ENCODE measurements around the gene LAMTOR2. TPM values are rescaled to one million over a fixed set of nuclear protein-coding genes. Genes with fewer than 3 reads are reported as not detected.

LAMTOR2 gene
- total and polyA plus RNA-seq, 2 of the 8 experiments (the other 6 are each of a cell fraction or from before 2014, with no cell fraction given) = 54.7 to 122 TPM

- ChIA-PET CTCF (ENCODE audit: partially characterized antibody) (no interaction called here), POLR2A (ENCODE audit: partially characterized antibody) (interaction anchor here (1.0 to 1.8 kb wide), 2 partner anchors 28 to 54 kb away, joined by 3 to 5 read pairs; no protein-coding TSS in a partner anchor)
- Histone ChIP-seq H3K18ac (ENCODE audit: extremely low read depth, low read length) (no peak overlapping the region), H4K91ac (replicated peaks; ENCODE audit: insufficient read length, low read length) (no peak overlapping the region), H3K9ac (replicated peaks in 1 of 4; ENCODE audit: extremely low read depth in 1 of 4, low read depth in 3 of 4, low read length in 3 of 4) (no peak overlapping the region), H3K79me1 (ENCODE audit: low read depth, low read length) (no peaks in the 10 kb centered on the region), H3K9me3 (ENCODE audit: insufficient read depth in 2 of 2, low read depth in 1 of 2, low read length in 1 of 2) (no peaks in the 10 kb centered on the region), H2BK15ac (ENCODE audit: low read length) (no peak overlapping the region), H2BK20ac (ENCODE audit: low read length) (no peak overlapping the region), H3K4me1 (replicated peaks in 1 of 4; ENCODE audit: control insufficient read depth in 3 of 4, insufficient read depth in 4 of 4, low read length in 3 of 4) (no peaks in the 10 kb centered on the region; a peak in 1 of 7 replicates), H3K4me3 (ENCODE audit: extremely low read depth in 1 of 4, insufficient read depth in 2 of 4, low read depth in 3 of 4, low read length in 4 of 4) (no peak overlapping the region), H3K14ac (ENCODE audit: insufficient read length) (no peak overlapping the region), H3K27me3 (replicated peaks in 1 of 4; ENCODE audit: control insufficient read depth in 3 of 4, extremely low read depth in 1 of 4, insufficient read depth in 3 of 4, low read length in 3 of 4) (no peaks in the 10 kb centered on the region), H3K4me2 (ENCODE audit: insufficient read depth in 1 of 2, low read depth in 2 of 2, low read length in 2 of 2) (no peak overlapping the region), H3K27ac (ENCODE audit: low read depth, low read length) (no peak overlapping the region), H3K56ac (replicated peaks; ENCODE audit: insufficient read length, low read depth, low read length) (no peak overlapping the region), H3K4ac (replicated peaks; ENCODE audit: insufficient read length, low read depth, low read length) (no peak overlapping the region), H2BK5ac (ENCODE audit: low read depth, low read length) (no peak overlapping the region), H3K23ac (ENCODE audit: insufficient read length) (no peak overlapping the region), H3K23me2 (ENCODE audit: low read depth, low read length) (no peaks in the 10 kb centered on the region), H2AK5ac (ENCODE audit: low read depth, low read length) (no peak overlapping the region), H4K20me1 (replicated peaks in 1 of 2; ENCODE audit: control insufficient read depth in 1 of 2, insufficient read depth in 2 of 2, low read length in 2 of 2) (peaks cover 0 to 2% of the 10 kb centered on the region in 2 experiments), H4K5ac (ENCODE audit: insufficient read length, low read depth, low read length) (no peak overlapping the region), H2AFZ (ENCODE audit: low read length) (no peak overlapping the region), H3K36me3 (ENCODE audit: control insufficient read depth in 2 of 4, insufficient read depth in 4 of 4, low read length in 3 of 4) (peaks cover 24 to 66% (median 48%) of the 10 kb centered on the region in 4 experiments), H2BK120ac (replicated peaks; ENCODE audit: low read depth, low read length) (no peak overlapping the region), H4K8ac (ENCODE audit: extremely low read depth, insufficient read depth, low read length) (no peak overlapping the region), H3K79me2 (ENCODE audit: control insufficient read depth in 1 of 2, insufficient read depth in 2 of 2, low read length in 2 of 2) (no peaks in the 10 kb centered on the region), H2BK12ac (ENCODE audit: low read depth, low read length) (no peak overlapping the region)
- TF ChIP-seq SP2 (IDR thresholded peaks at IDR 0.05; ENCODE audit: low read length) (no peak), TBP (IDR thresholded peaks at IDR 0.05; ENCODE audit: low read depth, low read length) (no peak), CHD1 (IDR thresholded peaks at IDR 0.05; ENCODE audit: low read depth, low read length) (no peak), BACH1 (IDR thresholded peaks at IDR 0.05; ENCODE audit: low read length) (no peak), MAFK (IDR thresholded peaks at IDR 0.05; ENCODE audit: low read depth, low read length) (no peak)
- no peak for DNase-seq (ENCODE audit: low read depth in 1 of 2, low spot score in 2 of 2)
- FAIRE-seq = no peak
- 91% methylated on average over 4 of the region's 4 CpGs; no CpG with 5 or more reads in 1 of the 2 experiments for WGBS, 2 experiments (ENCODE audit: extremely low coverage in 1 of 2, insufficient coverage in 1 of 2, insufficient read length in 1 of 2, insufficient replicate concordance in 2 of 2, low coverage in 1 of 2, low lambda C conversion rate in 2 of 2, missing lambda C conversion rate in 1 of 2)
Measured at GRCh38 chr1:156012051-156012817, 42.3 kb upstream of the LAMTOR2 start.
